Endothelial cell (in vitro differentiated cells): ENCODE data around the gene CDH23. TPM values are rescaled to one million over a fixed set of nuclear protein-coding genes. Genes with fewer than 3 reads are reported as not detected.

Experiments
- DNase-seq: peaks from one replicate; pipeline ENCODE4 v3.0.0; 2021; ENCODE audit warnings: low spot score
- H3K27ac Mint-ChIP-seq: one replicate; pipeline ENCODE4 v1.8.0; 2021; ENCODE audit warnings: mixed read lengths, inconsistent platforms; ENCODE audit not compliant: unreplicated experiment
- H3K27me3 Mint-ChIP-seq: one replicate; pipeline ENCODE4 v1.8.0; 2021; ENCODE audit warnings: mild to moderate bottlenecking, moderate library complexity, mixed read lengths, inconsistent platforms; ENCODE audit not compliant: unreplicated experiment
- H3K36me3 Mint-ChIP-seq: one replicate; pipeline ENCODE4 v1.8.0; 2021; ENCODE audit warnings: mild to moderate bottlenecking, low read depth, mixed read lengths, inconsistent platforms; ENCODE audit not compliant: unreplicated experiment
- H3K4me1 Mint-ChIP-seq: one replicate; pipeline ENCODE4 v1.8.0; 2021; ENCODE audit warnings: mild to moderate bottlenecking, mixed read lengths, inconsistent platforms; ENCODE audit not compliant: unreplicated experiment
- H3K4me3 Mint-ChIP-seq: one replicate; pipeline ENCODE4 v1.8.0; 2021; ENCODE audit warnings: mild to moderate bottlenecking, mixed read lengths, inconsistent platforms; ENCODE audit not compliant: unreplicated experiment
- H3K9me3 Mint-ChIP-seq: one replicate; pipeline ENCODE4 v1.8.0; 2021; ENCODE audit warnings: mixed read lengths, inconsistent platforms; ENCODE audit not compliant: unreplicated experiment
- CTCF ChIP-seq: fragments of 200-600 bp; sonication (generic); IDR thresholded peaks from one replicate; pipeline ENCODE4 v1.5.0; 2021; ENCODE audit warnings: antibody characterized with exemption; ENCODE audit not compliant: unreplicated experiment
- total RNA-seq: library from RNA; stranded (reverse); fragmentation: NEBNext Ultra II Directional; extraction: Animal tissue kit (Norgen Biotek cat#: 25700); gene quantifications from one replicate; pipeline ENCODE4 v1.2.1, GENCODE V29; 2021; ENCODE audit not compliant: unreplicated experiment

The CDH23 gene
- total RNA-seq, 1 donor from 2014 or later: 0.54 TPM

DNA sequence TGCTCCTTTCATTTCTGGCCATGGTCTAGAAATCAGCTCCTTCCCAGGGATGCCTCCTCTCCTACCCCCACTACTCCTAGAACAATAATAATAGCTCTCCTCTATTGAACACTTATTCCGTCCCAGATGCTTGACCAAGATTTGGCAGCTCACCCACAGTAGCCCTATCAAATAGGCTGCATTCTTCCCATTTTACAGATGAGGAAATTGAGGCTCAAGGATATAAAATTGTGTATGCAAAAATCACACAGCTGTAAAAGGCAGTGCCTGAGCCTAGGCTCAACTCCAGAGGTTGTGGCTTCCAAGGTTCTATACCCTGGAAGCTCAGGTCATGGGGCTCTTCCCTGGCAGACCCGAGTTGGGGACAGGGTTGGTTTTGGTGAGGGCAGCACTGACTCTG, 240.6 kb downstream of the CDH23 start:
- H3K27ac Mint-ChIP-seq: no peak overlapping the region
- TF ChIP-seq CTCF: no peak
- H3K36me3 Mint-ChIP-seq: no peaks in the 10 kb centered on the region
- peaks cover 3% of the 10 kb centered on the region for H3K4me1 Mint-ChIP-seq
- no peaks in the 10 kb centered on the region for H3K9me3 Mint-ChIP-seq
- DNase-seq: no peak
- no peak overlapping the region for H3K4me3 Mint-ChIP-seq
- H3K27me3 Mint-ChIP-seq: peaks cover 12% of the 10 kb centered on the region

DNA sequence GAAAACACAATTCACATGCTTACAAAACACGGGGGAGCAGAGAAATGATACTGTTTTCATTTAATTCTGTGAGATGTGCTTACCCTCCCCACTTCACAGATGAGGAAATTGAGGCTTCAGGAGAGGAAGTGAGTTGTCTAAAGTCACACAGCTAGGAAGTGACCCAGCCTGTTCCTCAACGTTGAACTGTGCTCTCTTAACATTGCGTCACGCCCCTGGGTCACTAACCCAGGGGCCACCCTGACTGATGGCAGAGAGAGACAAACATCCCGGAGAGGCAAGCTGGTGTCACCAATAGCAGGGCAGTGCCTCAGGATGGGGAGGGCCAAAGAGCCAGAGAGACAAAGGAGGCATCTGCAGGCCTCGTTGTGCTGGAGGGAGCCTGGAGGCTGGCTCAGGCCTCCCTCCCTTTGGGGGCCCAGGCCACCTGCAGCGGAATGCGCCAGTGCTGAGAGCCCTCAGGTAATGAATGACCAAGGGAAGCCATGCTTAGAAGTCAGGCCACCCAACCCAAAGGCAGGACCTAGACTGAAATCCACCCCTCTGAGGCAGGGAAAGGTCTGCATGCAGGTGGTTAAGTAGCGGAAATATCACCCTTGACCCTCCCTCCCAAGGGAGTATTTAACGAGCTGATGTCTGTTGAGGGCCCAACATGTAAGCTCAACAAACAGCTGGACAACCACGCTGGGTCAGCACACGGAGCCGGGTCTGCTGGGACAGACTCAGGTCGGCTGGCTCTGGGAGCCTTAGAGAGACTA, 241.5 kb downstream of the CDH23 start:
- no peak overlapping the region for H3K27ac Mint-ChIP-seq
- DNase-seq: no peak
- H3K9me3 Mint-ChIP-seq: no peaks in the 10 kb centered on the region
- TF ChIP-seq CTCF: no peak
- peaks cover 3% of the 10 kb centered on the region for H3K4me1 Mint-ChIP-seq
- H3K4me3 Mint-ChIP-seq: no peak overlapping the region
- H3K27me3 Mint-ChIP-seq: peaks cover 12% of the 10 kb centered on the region
- no peaks in the 10 kb centered on the region for H3K36me3 Mint-ChIP-seq

DNA sequence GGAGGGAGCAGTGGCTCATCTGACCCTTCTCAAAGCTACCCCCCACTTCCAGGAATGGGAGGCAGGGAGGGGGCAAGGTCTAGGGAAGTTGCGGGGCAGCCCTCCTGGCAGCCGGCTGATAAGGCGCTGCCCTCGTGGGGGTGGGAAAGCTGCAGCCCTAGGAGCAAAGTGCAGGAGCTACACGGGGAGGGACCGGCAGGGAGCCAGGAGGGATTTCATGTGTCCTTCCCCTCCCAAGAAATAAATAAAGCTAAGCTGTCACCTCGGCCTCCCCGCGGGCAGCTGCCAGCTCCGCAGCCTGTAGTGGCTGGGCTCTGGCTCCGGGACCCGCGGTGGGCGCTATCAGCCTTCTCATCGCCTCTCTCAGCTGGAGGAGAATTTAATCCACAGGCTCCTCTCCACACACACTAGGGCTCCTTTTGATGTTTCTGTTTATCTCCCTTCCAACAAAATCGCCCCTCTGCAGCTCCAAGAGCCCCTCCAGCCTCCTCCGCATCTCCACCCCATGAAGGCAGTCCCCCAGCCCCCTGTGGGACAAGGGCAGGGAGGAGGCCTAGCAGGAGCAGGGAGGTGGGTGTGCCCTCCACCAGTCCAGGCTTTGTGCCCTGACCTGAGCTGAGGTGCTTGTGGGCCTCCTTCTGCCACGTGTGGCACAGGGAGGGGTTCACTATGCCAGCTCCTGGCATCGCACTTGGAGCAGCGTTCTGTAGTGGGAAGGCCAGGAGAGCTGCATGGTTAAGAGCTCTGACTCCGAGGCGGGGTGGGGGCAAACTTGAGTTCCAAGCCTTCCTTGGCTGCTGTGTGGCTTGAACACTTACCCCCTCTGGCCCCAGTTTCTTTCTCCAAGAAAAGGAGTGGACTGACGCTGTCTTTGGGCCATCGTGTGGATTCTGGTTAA, 242.4 kb downstream of the CDH23 start:
- Mint-ChIP-seq H3K9me3 (no peaks in the 10 kb centered on the region), H3K4me1 (peaks cover 3% of the 10 kb centered on the region), H3K4me3 (no peak overlapping the region), H3K36me3 (no peaks in the 10 kb centered on the region), H3K27ac (no peak overlapping the region), H3K27me3 (peaks cover 12% of the 10 kb centered on the region)
- TF ChIP-seq CTCF: no peak
- DNase-seq: no peak

GRCh38 chr10:71640607-71641006, 243.9 kb downstream of the CDH23 start:
- Mint-ChIP-seq H3K27me3 (peaks cover 8% of the 10 kb centered on the region), H3K36me3 (no peaks in the 10 kb centered on the region), H3K27ac (no peak overlapping the region), H3K4me1 (no peaks in the 10 kb centered on the region), H3K4me3 (no peak overlapping the region), H3K9me3 (no peaks in the 10 kb centered on the region)
- no peak for TF ChIP-seq CTCF
- DNase-seq: no peak

- Mint-ChIP-seq H3K4me3 (no peak overlapping the region), H3K36me3 (no peaks in the 10 kb centered on the region), H3K4me1 (no peaks in the 10 kb centered on the region), H3K27ac (no peak overlapping the region), H3K27me3 (peaks cover 8% of the 10 kb centered on the region), H3K9me3 (no peaks in the 10 kb centered on the region)
- no peak for TF ChIP-seq CTCF
- no peak for DNase-seq
Observed at GRCh38 chr10:71641449-71641848, 244.7 kb downstream of the CDH23 start.
